Aorta (tissue), 5 donors: ENCODE data around the gene ERAP2. TPM values are rescaled to one million over a fixed set of nuclear protein-coding genes. Genes with fewer than 3 reads are reported as not detected.
"Not testable (repeated sequence)": the region's sequence is repeated elsewhere in the genome, so short reads cannot be mapped to it uniquely, and the experiment has no call there.

Experiments
- ATAC-seq: fragments of 200-7000 bp; cut with Tn5 transposase; one replicate; pipeline ENCODE4 v1.9.1; 2022; ENCODE audit warnings: moderate library complexity; ENCODE audit not compliant: low FRiP score
- DNase-seq, 2 donors: peaks; one replicate each; pipeline ENCODE4 v3.0.0-alpha.2; 2020
- H3K27ac ChIP-seq, 2 donors: one replicate each; pipeline ENCODE4 v1.5.1; 2013; ENCODE audit warnings: low read length in 2 of 2, mild to moderate bottlenecking in 2 of 2, moderate library complexity in 2 of 2, control low read depth in 1 of 2, inconsistent platforms in 1 of 2, low read depth in 1 of 2
- H3K27me3 ChIP-seq, 2 donors: one replicate each; pipeline ENCODE4 v1.6.1; 2013; ENCODE audit warnings: control low read depth in 1 of 2, low read length in 1 of 2, mild to moderate bottlenecking in 1 of 2, moderate library complexity in 1 of 2; ENCODE audit not compliant: insufficient read depth in 2 of 2, control insufficient read depth in 1 of 2
- H3K36me3 ChIP-seq, 2 donors: one replicate each; pipeline ENCODE4 v1.6.1; 2013; ENCODE audit warnings: control low read depth in 1 of 2, low read length in 1 of 2, mild to moderate bottlenecking in 1 of 2; ENCODE audit not compliant: insufficient read depth in 2 of 2, control insufficient read depth in 1 of 2
- H3K4me1 ChIP-seq, 2 donors: one replicate each; pipeline ENCODE4 v1.6.1; 2013; ENCODE audit warnings: low read length in 2 of 2, control low read depth in 1 of 2, mild to moderate bottlenecking in 1 of 2, moderate library complexity in 1 of 2; ENCODE audit not compliant: insufficient read depth in 2 of 2, control insufficient read depth in 1 of 2
- H3K4me3 ChIP-seq, 2 donors: one replicate each; pipeline ENCODE4 v1.5.1; 2013; ENCODE audit warnings: low read length in 2 of 2, control low read depth in 1 of 2, mild to moderate bottlenecking in 1 of 2
- H3K9me3 ChIP-seq: one replicate; pipeline ENCODE4 v1.6.1; 2013; ENCODE audit warnings: mild to moderate bottlenecking, low read length; ENCODE audit not compliant: control insufficient read depth
- WGBS, 2 donors: extraction: QIAGEN DNeasy Blood & Tissue Kit; methylation state at CpG; one replicate each; pipeline ENCODE4 v1.1.7; 2013; 5-methylcytosine and 5-hydroxymethylcytosine counted together
- intact Hi-C, 2 donors: fragments of 100-400 bp; cut with DNase I; formaldehyde crosslinking; loops; one replicate each; pipeline versions ENCODE4 v1.14.2 to v1.15.0; 2022
- polyA plus RNA-seq, 2 donors: library from polyadenylated mRNA; stranded (reverse); fragments of 200-250 nt; gene quantifications; one replicate each; pipeline ENCODE4 v1.2.3, GENCODE V29; 2013
- total RNA-seq, 2 donors: library from RNA; stranded (reverse); fragmentation: NEBNext Ultra II Directional; extraction: Animal tissue kit (Norgen Biotek cat#: 25700); gene quantifications; one replicate each; pipeline ENCODE4 v1.2.1, GENCODE V29; 2021
- donor health status: healthy with polysubstance abuse.
- donor health status: Bipolar disorder and iron deficiency.
- donor health status: DM: no; HTN: no; CAD: no.
- donor health status: DM: no; HTN: no; CAD: no.
- donor health status: DM: yes; HTN: yes; CAD: no.

The ERAP2 gene
- total and polyA plus RNA-seq, 4 donors = 0.63 to 24.2 (median 5.9) TPM

DNA sequence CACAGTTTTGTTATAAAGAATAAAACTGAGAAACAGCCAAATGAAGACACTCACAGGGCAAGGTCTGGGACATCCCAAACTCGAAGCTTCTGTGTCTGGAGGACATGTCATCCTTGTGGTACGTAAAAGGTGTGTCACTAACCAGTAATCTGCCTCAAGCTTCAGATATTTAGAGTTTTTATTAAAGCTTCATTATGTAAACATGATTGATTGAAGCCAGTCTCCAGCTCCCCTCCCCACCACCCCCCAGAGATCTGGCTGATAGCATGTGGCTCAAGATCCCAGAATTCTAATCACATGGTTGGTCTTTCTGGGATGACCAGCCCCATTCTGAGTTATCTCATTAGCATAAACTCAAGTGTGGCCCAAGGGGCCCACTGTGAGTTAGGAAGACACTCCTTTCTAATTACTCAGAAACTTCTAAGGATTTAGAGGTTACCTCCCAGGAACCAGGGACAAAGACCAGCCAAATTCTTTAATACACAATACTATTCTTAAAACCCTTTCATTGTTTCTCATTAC is 37.2 kb upstream of the ERAP2 start:
- Histone ChIP-seq H3K36me3 (no peaks in the 10 kb centered on the region), H3K4me3 (no peak overlapping the region), H3K9me3 (no peaks in the 10 kb centered on the region), H3K27me3 (no peaks in the 10 kb centered on the region), H3K27ac (no peak overlapping the region), H3K4me1 (no peaks in the 10 kb centered on the region)
- DNase-seq (no peak), ATAC-seq (no peak)
- intact Hi-C loops = no loop called here
- 94 to 95% methylated on average over 2 of the region's 2 CpGs for WGBS, 2 donors

DNA sequence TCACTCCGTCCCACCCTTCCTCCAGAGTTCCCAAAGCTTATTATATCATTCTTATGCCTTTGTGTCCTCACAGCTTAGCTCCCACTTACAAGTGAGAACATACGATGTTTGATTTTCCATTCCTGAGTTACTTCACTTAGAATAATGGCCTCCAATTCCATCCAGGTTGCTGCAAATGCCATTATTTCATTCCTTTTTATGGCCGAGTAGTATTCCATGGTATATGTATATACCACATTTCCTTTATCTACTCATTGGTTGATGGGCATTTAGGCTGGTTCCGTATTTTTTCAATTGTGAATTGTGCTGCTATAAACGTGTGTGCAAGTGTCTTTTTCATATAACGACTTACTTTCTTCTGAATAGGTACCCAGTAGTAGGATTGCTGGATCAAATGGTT is 34.4 kb upstream of the ERAP2 start:
- H3K36me3 ChIP-seq, H3K27me3 ChIP-seq, H3K9me3 ChIP-seq, H3K27ac ChIP-seq, ATAC-seq, DNase-seq, H3K4me3 ChIP-seq, intact Hi-C loops, H3K4me1 ChIP-seq: not testable (repeated sequence)
- WGBS, 2 donors = 71 to 75% methylated on average over 6 of the region's 6 CpGs

DNA sequence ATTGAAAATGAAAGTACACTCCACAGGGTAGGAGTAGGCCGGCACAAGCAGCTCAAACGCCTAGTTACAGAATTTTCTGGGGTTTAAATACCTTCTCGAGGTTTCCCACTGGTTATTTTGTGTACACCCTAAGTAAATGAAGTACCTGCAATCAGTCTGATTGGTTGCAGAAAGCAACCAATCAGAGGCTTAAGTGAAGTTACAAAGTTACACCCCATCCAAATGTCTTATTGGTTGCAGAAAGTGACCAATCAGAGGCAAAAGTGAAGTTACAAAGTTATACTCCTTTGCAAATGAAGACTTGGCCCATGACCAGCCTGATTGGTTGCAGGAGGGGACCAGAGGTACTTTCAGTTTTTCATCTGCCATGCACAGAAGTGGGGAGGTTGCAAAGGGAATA is 33.2 kb upstream of the ERAP2 start:
- Histone ChIP-seq H3K27ac (no peak overlapping the region), H3K9me3 (no peaks in the 10 kb centered on the region), H3K27me3 (no peaks in the 10 kb centered on the region), H3K36me3 (no peaks in the 10 kb centered on the region), H3K4me3 (no peak overlapping the region), H3K4me1 (no peaks in the 10 kb centered on the region)
- WGBS, 2 donors = 84 to 97% methylated on average over 3 of the region's 3 CpGs
- intact Hi-C loops = no loop called here
- ATAC-seq = no peak
- DNase-seq = no peak

DNA sequence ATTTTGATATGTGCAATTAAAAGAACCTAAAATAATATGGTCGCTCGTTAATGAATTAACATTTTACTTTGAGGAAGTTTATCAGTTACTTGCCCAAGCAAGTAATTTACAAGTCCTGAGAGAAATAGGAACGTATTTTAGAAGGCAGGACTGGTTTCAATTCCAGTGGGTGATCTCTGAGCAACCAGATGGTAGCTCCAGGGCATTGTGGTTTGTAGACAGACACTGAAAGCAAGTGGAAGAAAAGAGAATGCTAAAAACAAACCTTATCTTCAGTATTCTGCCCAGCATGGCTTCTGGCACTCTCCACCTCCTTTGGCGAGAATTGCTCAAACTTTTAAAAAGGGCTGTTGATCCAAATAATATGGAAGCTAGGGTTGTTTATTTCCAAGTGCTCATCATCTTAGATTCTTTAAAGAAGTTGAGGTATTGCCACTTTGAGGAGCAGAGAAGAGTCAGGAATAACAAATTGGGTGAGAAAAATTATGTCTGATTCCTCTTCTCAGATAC is 31.8 kb upstream of the ERAP2 start:
- H3K27ac ChIP-seq = no peak overlapping the region
- H3K4me1 ChIP-seq = no peaks in the 10 kb centered on the region
- H3K36me3 ChIP-seq = no peaks in the 10 kb centered on the region
- intact Hi-C loops = no loop called here
- H3K4me3 ChIP-seq = no peak overlapping the region
- H3K27me3 ChIP-seq = no peaks in the 10 kb centered on the region
- WGBS, 2 donors = 92 to 96% methylated on average over 4 of the region's 4 CpGs
- H3K9me3 ChIP-seq = no peaks in the 10 kb centered on the region
- DNase-seq (no peak), ATAC-seq (no peak)

DNA sequence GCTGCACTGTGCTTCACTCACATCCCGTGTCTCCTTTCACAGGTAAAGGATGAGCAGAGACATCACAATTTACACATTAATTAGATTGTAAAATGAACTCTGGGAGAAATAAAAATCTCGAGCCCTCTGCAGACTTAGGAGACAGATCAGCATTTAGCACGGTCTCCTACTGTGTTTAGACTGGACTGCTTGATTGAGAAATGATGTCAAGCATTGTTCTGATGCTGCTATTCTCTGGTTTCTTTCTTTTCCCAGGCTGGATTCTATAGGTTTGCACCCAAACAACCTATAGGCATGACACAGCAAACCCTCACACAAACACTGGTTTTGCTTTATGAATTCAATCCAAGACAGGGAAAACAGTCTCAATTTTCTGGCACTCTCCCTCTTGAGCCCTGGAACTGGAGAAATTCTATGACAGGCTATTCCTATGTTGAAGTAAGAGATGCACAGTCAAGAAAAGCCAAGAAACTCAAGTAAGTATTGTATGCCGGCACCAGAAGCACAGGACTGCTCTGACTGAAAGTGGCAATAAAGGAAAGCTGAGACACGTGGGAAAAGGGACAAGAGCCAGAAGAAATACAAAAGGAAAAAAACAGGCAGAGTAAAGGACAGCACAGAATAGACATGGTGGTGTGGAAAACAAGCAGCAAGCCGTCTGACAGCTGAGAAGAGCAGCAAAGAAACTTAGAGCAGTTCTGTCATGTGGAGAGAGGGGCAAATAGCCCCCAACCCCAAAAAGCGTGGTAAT is 24.8 kb upstream of the ERAP2 start:
- Histone ChIP-seq H3K9me3 (no peaks in the 10 kb centered on the region), H3K27me3 (no peaks in the 10 kb centered on the region), H3K4me1 (no peaks in the 10 kb centered on the region), H3K36me3 (no peaks in the 10 kb centered on the region), H3K27ac (no peak overlapping the region), H3K4me3 (no peak overlapping the region)
- intact Hi-C loops = no loop called here
- ATAC-seq = no peak
- WGBS, 2 donors = 29 to 45% methylated on average over 7 of the region's 7 CpGs
- no peak for DNase-seq

DNA sequence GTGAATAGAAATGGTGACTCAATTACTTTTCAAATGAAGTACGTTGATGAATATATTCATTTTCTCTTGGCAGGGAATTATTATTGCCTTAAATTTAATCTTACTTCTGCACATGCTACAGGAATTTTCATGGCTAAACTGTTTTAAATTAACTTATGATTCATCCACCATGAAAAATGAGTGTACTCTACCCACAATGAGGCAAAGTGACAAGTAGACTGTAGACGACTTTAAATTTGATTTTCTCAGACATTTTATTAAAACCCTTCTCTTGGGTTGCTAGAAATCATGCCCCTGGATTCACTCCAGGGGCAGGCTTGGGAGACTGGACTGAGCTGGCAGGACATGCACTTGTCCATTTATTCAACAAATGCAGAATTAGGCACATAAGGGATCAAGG is 23.5 kb upstream of the ERAP2 start:
- Histone ChIP-seq H3K4me1 (no peaks in the 10 kb centered on the region), H3K4me3 (no peak overlapping the region), H3K27ac (no peak overlapping the region), H3K27me3 (no peaks in the 10 kb centered on the region), H3K9me3 (no peaks in the 10 kb centered on the region), H3K36me3 (no peaks in the 10 kb centered on the region)
- ATAC-seq (no peak), DNase-seq (no peak)
- intact Hi-C loops = no loop called here
- WGBS, 2 donors = 10 to 11% methylated on average over 2 of the region's 2 CpGs

DNA sequence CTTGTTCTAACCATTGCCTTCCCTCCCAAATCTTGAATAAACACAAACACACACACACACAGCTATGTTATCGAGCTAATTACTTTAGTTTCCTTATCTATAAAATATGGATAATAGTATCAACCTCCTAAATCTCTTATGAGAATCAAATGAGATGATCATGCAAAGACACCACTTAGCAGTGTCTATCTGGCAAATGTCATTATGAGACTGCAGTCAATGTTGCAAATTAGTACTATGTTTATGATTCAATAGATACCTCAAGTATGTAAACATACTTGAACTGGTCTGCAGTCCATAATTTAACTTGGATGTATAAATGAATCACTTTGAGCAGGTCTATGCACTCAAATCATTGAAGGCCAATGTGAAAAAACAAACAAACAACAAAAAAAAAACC is 22.2 kb upstream of the ERAP2 start:
- no peaks in the 10 kb centered on the region for H3K27me3 ChIP-seq
- H3K9me3 ChIP-seq = no peaks in the 10 kb centered on the region
- no peak overlapping the region for H3K27ac ChIP-seq
- 96 to 100% methylated on average over 1 of the region's 1 CpG for WGBS, 2 donors
- no peaks in the 10 kb centered on the region for H3K4me1 ChIP-seq
- ATAC-seq = no peak
- intact Hi-C loops = no loop called here
- no peaks in the 10 kb centered on the region for H3K36me3 ChIP-seq
- no peak overlapping the region for H3K4me3 ChIP-seq
- DNase-seq = no peak

DNA sequence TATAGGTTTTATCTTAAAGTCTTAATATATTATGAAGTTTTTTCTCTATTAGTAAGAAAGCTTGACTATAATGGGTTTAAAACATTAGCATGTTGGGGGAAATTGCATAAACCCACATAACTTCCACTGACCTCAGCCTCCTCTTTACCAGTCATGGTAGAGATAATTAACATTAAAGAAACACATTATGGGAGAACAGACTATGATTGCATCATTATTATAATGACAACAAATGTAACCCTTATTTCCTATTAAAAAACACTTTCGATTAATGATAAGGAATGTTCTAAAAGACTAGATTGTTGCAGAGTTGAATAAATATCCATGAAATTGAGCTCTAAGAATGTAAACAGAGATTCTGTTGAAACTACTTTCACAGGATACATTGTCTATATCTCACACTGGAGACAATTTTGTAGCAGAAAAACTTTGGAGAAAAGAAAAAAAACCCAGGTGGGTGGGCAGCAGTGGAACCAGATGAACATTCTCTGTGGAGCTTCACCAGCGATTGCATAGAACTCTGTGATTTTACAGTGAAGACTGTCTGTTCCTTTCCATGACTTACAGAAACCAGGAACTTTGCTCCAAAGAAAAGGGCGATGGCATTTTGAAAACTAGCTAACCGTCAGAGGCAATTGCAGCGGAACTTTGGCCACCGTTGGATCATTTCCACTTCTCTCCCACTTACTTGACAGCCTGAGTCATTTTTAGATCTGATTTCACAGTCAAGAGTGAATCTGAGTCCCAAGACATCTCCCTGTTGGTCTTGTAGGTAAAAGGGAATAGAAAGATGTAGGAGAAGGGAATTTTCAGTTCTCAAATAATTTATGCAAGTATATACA is 21.0 kb upstream of the ERAP2 start:
- Histone ChIP-seq H3K27ac (no peak overlapping the region), H3K27me3 (no peaks in the 10 kb centered on the region), H3K9me3 (no peaks in the 10 kb centered on the region), H3K4me3 (no peak overlapping the region), H3K36me3 (no peaks in the 10 kb centered on the region), H3K4me1 (no peaks in the 10 kb centered on the region)
- DNase-seq (no peak), ATAC-seq (no peak)
- intact Hi-C loops = no loop called here
- 81 to 84% methylated on average over 6 of the region's 6 CpGs for WGBS, 2 donors
